Measurements from ENCODE around the gene NEK4. TPM values are rescaled to one million over a fixed set of nuclear protein-coding genes. Genes with fewer than 3 reads are reported as not detected.

NEK4 gene
- total and polyA plus RNA-seq, 2 of the 13 experiments (the other 11 are each of a cell fraction or from before 2014, with no cell fraction given), result 16.5 to 38.0 TPM

DNA sequence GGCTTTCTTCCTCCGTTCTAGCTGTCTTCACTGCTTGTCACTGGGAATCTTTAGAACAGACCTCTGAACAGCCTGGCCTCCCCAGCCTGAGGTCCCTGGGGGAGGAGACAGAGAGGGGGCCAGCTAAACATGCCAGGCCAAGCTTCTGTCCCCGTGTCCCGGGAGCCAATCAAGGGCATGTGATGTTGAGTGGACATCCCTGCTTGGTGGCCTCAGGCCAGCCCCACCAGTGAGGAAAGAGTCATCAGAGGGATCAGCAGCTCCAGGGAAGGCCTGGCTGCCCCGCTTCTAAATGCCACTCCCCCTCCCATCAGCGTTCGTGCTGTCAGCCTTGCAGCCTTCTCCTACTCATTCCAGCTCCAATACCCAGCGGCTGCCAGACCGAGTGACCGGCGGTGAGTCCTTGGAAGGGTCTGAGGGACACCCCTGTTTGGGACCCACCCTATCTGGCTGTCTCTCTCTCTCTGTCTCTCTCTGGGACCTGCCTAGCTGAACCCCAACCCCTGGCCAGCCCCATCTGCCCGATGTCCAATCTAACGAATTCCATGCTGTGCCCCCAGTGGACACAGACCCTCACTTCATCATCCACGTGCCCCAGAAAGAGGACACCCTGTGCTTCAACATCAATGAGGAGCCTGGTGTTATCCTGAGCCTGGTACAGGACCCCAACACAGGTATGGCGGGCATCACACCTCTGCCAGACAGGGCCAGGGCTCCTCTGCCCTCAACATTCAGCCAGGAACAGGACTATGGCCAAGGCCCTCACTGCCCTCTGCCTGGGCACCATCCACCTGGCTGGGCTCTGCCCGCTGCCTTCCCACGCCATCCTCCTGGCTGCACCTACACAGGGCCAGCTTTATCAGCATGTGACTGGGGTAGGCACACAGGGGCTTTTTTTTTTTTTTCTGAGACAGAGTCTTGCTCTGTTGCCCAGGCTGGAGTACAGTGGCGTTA lies 17.2 kb upstream of the NEK4 start (continued):
- TF ChIP-seq ADNP (CRISPR knock-in tag; IDR thresholded peaks at IDR 0.05), result no peak
- TF ChIP-seq ZNF337 (CRISPR knock-in tag; IDR thresholded peaks at IDR 0.05; ENCODE audit: borderline replicate concordance, low read depth), result 0 out of 2 replicates have a peak, but pooled peaks have one; percentile 74
- no peak for TF ChIP-seq HIVEP1 (CRISPR knock-in tag; IDR thresholded peaks at IDR 0.05)
- no peak for TF ChIP-seq ZNF775 (CRISPR knock-in tag; IDR thresholded peaks at IDR 0.05; ENCODE audit: borderline replicate concordance)
- no peak for TF ChIP-seq CBX1 (IDR thresholded peaks at IDR 0.05; ENCODE audit: low read depth)
- TF ChIP-seq, protein P1, sequence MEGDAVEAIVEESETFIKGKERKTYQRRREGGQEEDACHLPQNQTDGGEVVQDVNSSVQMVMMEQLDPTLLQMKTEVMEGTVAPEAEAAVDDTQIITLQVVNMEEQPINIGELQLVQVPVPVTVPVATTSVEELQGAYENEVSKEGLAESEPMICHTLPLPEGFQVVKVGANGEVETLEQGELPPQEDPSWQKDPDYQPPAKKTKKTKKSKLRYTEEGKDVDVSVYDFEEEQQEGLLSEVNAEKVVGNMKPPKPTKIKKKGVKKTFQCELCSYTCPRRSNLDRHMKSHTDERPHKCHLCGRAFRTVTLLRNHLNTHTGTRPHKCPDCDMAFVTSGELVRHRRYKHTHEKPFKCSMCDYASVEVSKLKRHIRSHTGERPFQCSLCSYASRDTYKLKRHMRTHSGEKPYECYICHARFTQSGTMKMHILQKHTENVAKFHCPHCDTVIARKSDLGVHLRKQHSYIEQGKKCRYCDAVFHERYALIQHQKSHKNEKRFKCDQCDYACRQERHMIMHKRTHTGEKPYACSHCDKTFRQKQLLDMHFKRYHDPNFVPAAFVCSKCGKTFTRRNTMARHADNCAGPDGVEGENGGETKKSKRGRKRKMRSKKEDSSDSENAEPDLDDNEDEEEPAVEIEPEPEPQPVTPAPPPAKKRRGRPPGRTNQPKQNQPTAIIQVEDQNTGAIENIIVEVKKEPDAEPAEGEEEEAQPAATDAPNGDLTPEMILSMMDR (CRISPR knock-in tag; IDR thresholded peaks at IDR 0.05), result peak; percentile 19; the same call in 1 of the 2 replicates
- no peak for TF ChIP-seq CAMTA2 (CRISPR knock-in tag; IDR thresholded peaks at IDR 0.05; ENCODE audit: borderline replicate concordance)
- 0 out of 2 replicates have a peak, but pooled peaks have one; percentile 51 for TF ChIP-seq ZC3H13 (CRISPR knock-in tag; IDR thresholded peaks at IDR 0.05)
- no peak for TF ChIP-seq ZNF235 (CRISPR knock-in tag; IDR thresholded peaks at IDR 0.05; ENCODE audit: borderline replicate concordance)
- no peak for TF ChIP-seq ZNF296 (CRISPR knock-in tag; conservative IDR thresholded peaks at IDR 0.05)
- TF ChIP-seq NFE2L2 (IDR thresholded peaks at IDR 0.05; ENCODE audit: low read length), result no peak
- TF ChIP-seq KLF11 (CRISPR knock-in tag; IDR thresholded peaks at IDR 0.05), result no peak
- TF ChIP-seq, protein P2, sequence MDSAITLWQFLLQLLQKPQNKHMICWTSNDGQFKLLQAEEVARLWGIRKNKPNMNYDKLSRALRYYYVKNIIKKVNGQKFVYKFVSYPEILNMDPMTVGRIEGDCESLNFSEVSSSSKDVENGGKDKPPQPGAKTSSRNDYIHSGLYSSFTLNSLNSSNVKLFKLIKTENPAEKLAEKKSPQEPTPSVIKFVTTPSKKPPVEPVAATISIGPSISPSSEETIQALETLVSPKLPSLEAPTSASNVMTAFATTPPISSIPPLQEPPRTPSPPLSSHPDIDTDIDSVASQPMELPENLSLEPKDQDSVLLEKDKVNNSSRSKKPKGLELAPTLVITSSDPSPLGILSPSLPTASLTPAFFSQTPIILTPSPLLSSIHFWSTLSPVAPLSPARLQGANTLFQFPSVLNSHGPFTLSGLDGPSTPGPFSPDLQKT (CRISPR knock-in tag; IDR thresholded peaks at IDR 0.05; ENCODE audit: borderline replicate concordance), result no peak
- TF ChIP-seq, protein P3, sequence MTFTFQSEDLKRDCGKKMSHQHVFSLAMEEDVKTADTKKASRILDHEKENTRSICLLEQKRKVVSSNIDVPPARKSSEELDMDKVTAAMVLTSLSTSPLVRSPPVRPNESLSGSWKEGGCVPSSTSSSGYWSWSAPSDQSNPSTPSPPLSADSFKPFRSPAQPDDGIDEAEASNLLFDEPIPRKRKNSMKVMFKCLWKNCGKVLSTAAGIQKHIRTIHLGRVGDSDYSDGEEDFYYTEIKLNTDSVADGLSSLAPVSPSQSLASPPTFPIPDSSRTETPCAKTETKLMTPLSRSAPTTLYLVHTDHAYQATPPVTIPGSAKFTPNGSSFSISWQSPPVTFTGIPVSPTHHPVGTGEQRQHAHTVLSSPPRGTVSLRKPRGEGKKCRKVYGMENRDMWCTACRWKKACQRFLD (CRISPR knock-in tag; IDR thresholded peaks at IDR 0.05; ENCODE audit: borderline replicate concordance), result no peak
- no peak for TF ChIP-seq SMARCC2 (IDR thresholded peaks at IDR 0.05)
- no peak for TF ChIP-seq ZSCAN21 (CRISPR knock-in tag; IDR thresholded peaks at IDR 0.05; ENCODE audit: borderline replicate concordance)
- TF ChIP-seq SETDB1 (CRISPR knock-in tag; IDR thresholded peaks at IDR 0.05; ENCODE audit: borderline replicate concordance), result no peak
- peak; percentile 46 for TF ChIP-seq SRSF1 (optimal IDR thresholded peaks at IDR 0.05; ENCODE audit: low read depth, low read length)
- no peak for TF ChIP-seq ZNF788 (CRISPR knock-in tag; IDR thresholded peaks at IDR 0.05; ENCODE audit: borderline replicate concordance)
- TF ChIP-seq, protein P4, sequence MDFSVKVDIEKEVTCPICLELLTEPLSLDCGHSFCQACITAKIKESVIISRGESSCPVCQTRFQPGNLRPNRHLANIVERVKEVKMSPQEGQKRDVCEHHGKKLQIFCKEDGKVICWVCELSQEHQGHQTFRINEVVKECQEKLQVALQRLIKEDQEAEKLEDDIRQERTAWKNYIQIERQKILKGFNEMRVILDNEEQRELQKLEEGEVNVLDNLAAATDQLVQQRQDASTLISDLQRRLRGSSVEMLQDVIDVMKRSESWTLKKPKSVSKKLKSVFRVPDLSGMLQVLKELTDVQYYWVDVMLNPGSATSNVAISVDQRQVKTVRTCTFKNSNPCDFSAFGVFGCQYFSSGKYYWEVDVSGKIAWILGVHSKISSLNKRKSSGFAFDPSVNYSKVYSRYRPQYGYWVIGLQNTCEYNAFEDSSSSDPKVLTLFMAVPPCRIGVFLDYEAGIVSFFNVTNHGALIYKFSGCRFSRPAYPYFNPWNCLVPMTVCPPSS (IDR thresholded peaks at IDR 0.05), result no peak
- TF ChIP-seq, protein P5, sequence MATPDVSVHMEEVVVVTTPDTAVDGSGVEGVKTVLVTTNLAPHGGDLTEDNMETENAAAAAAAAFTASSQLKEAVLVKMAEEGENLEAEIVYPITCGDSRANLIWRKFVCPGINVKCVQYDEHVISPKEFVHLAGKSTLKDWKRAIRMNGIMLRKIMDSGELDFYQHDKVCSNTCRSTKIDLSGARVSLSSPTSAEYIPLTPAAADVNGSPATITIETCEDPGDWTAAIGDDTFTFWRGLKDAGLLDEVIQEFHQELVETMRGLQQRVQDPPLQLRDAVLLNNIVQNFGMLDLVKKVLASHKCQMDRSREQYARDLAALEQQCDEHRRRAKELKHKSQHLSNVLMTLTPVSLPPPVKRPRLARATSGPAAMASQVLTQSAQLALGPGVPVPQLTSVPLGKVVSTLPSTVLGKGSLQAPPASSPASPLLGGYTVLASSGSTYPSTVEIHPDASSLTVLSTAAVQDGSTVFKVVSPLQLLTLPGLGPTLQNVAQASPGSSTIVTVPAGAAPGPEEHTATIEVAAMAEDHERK (CRISPR knock-in tag; IDR thresholded peaks at IDR 0.05; ENCODE audit: low read depth), result no peak
- no peak for TF ChIP-seq TBP (CRISPR knock-in tag; IDR thresholded peaks at IDR 0.05)
- TF ChIP-seq SIX4 (CRISPR knock-in tag; IDR thresholded peaks at IDR 0.05), result no peak

Measured in HepG2 (cell line).